IMR-90 (cell line): ENCODE data around the gene MKNK2. TPM values are rescaled to one million over a fixed set of nuclear protein-coding genes. Genes with fewer than 3 reads are reported as not detected.
A peak's percentile ranks its signal among the peaks of the same experiment; 100 is the strongest.

Experiments used
- ATAC-seq: fragments of 200-7000 bp; cut with Tn5 transposase; 2 replicates; pipeline ENCODE4 v1.9.1; 2020; ENCODE audit warnings: low read depth, mild to moderate bottlenecking, moderate library complexity
- BruUV-seq: library from RNA; stranded (reverse); fragments of 400-500 nt; replicated peaks from 2 replicates; lab custom pipeline; 2021; lab: Mats Ljungman, UMichigan
- CTCF ChIA-PET: fragments of 300-600 bp; formaldehyde crosslinking; extraction: SDS; loops from one replicate; lab custom pipeline; 2021; ENCODE audit warnings: antibody characterized with exemption; lab: Yijun Ruan, JAX
- POLR2A ChIA-PET: fragments of 300-600 bp; sonication (Branson Sonifier 250); formaldehyde crosslinking; loops from one replicate; lab custom pipeline; 2022; ENCODE audit warnings: antibody characterized with exemption; ENCODE audit not compliant: unreplicated experiment; lab: Charles Lee
- DNase-seq: peaks from one replicate; pipeline ENCODE4 v3.0.0; 2013
- H2AFZ ChIP-seq: replicated peaks from 2 replicates; pipeline ENCODE3; 2013; ENCODE audit warnings: low read length, mild to moderate bottlenecking; ENCODE audit not compliant: poor library complexity
- H2AK5ac ChIP-seq: 2 replicates; pipeline ENCODE4 v1.6.1; 2013; ENCODE audit warnings: low read depth, low read length, inconsistent platforms
- H2AK9ac ChIP-seq: replicated peaks from 2 replicates; pipeline ENCODE3; 2013; ENCODE audit warnings: mild to moderate bottlenecking, low read depth, low read length, moderate library complexity; ENCODE audit not compliant: poor library complexity
- H2BK120ac ChIP-seq: 2 replicates; pipeline ENCODE4 v1.6.1; 2013; ENCODE audit warnings: low read depth, low read length, inconsistent platforms
- H2BK15ac ChIP-seq: 3 replicates; pipeline ENCODE4 v1.6.1; 2013; ENCODE audit warnings: low read depth, low read length, inconsistent platforms
- H2BK20ac ChIP-seq: 2 replicates; pipeline ENCODE4 v1.6.1; 2013; ENCODE audit warnings: low read depth, mild to moderate bottlenecking, inconsistent platforms, low read length, moderate library complexity
- H2BK5ac ChIP-seq: 2 replicates; pipeline ENCODE4 v1.6.1; 2013; ENCODE audit warnings: mild to moderate bottlenecking, low read depth, low read length, inconsistent platforms; ENCODE audit not compliant: poor library complexity, severe bottlenecking
- H3K14ac ChIP-seq: replicated peaks from 2 replicates; pipeline ENCODE4 v1.6.1; 2013; ENCODE audit warnings: low read depth, low read length, inconsistent platforms
- H3K18ac ChIP-seq: 2 replicates; pipeline ENCODE4 v1.6.1; 2013; ENCODE audit warnings: low read depth, low read length, control low read depth
- H3K23ac ChIP-seq: 2 replicates; pipeline ENCODE4 v1.6.1; 2013; ENCODE audit warnings: low read depth, low read length, inconsistent platforms
- H3K27ac ChIP-seq: 2 replicates; pipeline ENCODE4 v1.5.1; 2013; ENCODE audit warnings: mild to moderate bottlenecking, control low read depth, low read length; ENCODE audit not compliant: insufficient read depth
- H3K27me3 ChIP-seq: 2 replicates; pipeline ENCODE4 v1.6.1; 2013; ENCODE audit warnings: low read length; ENCODE audit not compliant: control insufficient read depth, insufficient read depth
- H3K36me3 ChIP-seq: 2 replicates; pipeline ENCODE4 v1.6.1; 2013; ENCODE audit warnings: low read length, mixed read lengths; ENCODE audit not compliant: control insufficient read depth, insufficient read depth
- H3K4ac ChIP-seq: 2 replicates; pipeline ENCODE4 v1.6.1; 2013; ENCODE audit warnings: low read depth, low read length, inconsistent platforms
- H3K4me1 ChIP-seq: 2 replicates; pipeline ENCODE4 v1.6.1; 2013; ENCODE audit warnings: low read length, mixed read lengths; ENCODE audit not compliant: control insufficient read depth, insufficient read depth
- H3K4me2 ChIP-seq: 2 replicates; pipeline ENCODE4 v1.6.1; 2013; ENCODE audit warnings: low read depth, mild to moderate bottlenecking, control low read depth, low read length, moderate library complexity
- H3K4me3 ChIP-seq: 2 replicates; pipeline ENCODE4 v1.5.1; 2013; ENCODE audit warnings: low read depth, mild to moderate bottlenecking, control low read depth, low read length, moderate library complexity; ENCODE audit not compliant: insufficient read depth
- H3K56ac ChIP-seq: 2 replicates; pipeline ENCODE4 v1.6.1; 2013; ENCODE audit warnings: low read length, inconsistent platforms; ENCODE audit not compliant: insufficient read depth; ENCODE audit errors: extremely low read depth
- H3K79me1 ChIP-seq, 2 experiments: 2 replicates each; pipeline ENCODE4 v1.6.1; 2013; ENCODE audit warnings: low read length in 2 of 2, inconsistent platforms in 1 of 2, low read depth in 1 of 2
- H3K9ac ChIP-seq: 2 replicates; pipeline ENCODE4 v1.6.1; 2013; ENCODE audit warnings: low read depth, low read length, control low read depth
- H3K9me1 ChIP-seq: 2 replicates; pipeline ENCODE4 v1.6.1; 2013; ENCODE audit warnings: low read length, inconsistent platforms; ENCODE audit not compliant: insufficient read depth
- H3K9me3 ChIP-seq: 2 replicates; pipeline ENCODE4 v1.6.1; 2013; ENCODE audit warnings: low read length; ENCODE audit not compliant: control insufficient read depth, insufficient read depth
- H4K20me1 ChIP-seq: 2 replicates; pipeline ENCODE4 v1.6.1; 2013; ENCODE audit warnings: low read length, inconsistent platforms; ENCODE audit not compliant: insufficient read depth
- H4K5ac ChIP-seq: 2 replicates; pipeline ENCODE4 v1.6.1; 2013; ENCODE audit warnings: mild to moderate bottlenecking, low read depth, low read length, control low read depth
- H4K8ac ChIP-seq, 2 experiments: 2 replicates each; pipeline ENCODE4 v1.6.1; 2013; ENCODE audit warnings: low read depth in 2 of 2, low read length in 2 of 2, control low read depth in 1 of 2, inconsistent platforms in 1 of 2
- H4K91ac ChIP-seq: 2 replicates; pipeline ENCODE4 v1.6.1; 2013; ENCODE audit warnings: low read depth, low read length, inconsistent platforms; ENCODE audit not compliant: insufficient read depth
- BHLHE40 ChIP-seq: fragments of 150-350 bp; IDR thresholded peaks from 2 replicates; pipeline ENCODE4 v1.6.1; 2016; ENCODE audit warnings: mild to moderate bottlenecking, low read depth, low read length
- CEBPB ChIP-seq: IDR thresholded peaks from 2 replicates; pipeline ENCODE4 v1.6.1; 2012; ENCODE audit warnings: low read depth, low read length, improper control_type of control experiment
- CHD1 ChIP-seq: IDR thresholded peaks from 2 replicates; pipeline ENCODE4 v1.6.1; 2012; ENCODE audit warnings: low read depth, low read length, improper control_type of control experiment
- FOS ChIP-seq: fragments of 150-350 bp; IDR thresholded peaks from 2 replicates; pipeline ENCODE4 v1.6.1; 2016; ENCODE audit warnings: low read depth, low read length
- MAZ ChIP-seq: IDR thresholded peaks from 2 replicates; pipeline ENCODE4 v1.6.1; 2012; ENCODE audit warnings: low read depth, mild to moderate bottlenecking, low read length, improper control_type of control experiment, moderate library complexity, borderline replicate concordance
- POLR2A ChIP-seq: IDR thresholded peaks from 2 replicates; pipeline ENCODE4 v1.6.1; 2012; ENCODE audit warnings: mild to moderate bottlenecking, low read depth, low read length
- RCOR1 ChIP-seq: IDR thresholded peaks from 2 replicates; pipeline ENCODE4 v1.6.1; 2012; ENCODE audit warnings: mild to moderate bottlenecking, low read length, improper control_type of control experiment; ENCODE audit not compliant: insufficient replicate concordance
- RFX5 ChIP-seq: IDR thresholded peaks from 2 replicates; pipeline ENCODE4 v1.8.0; 2012; ENCODE audit warnings: low read depth, mild to moderate bottlenecking, low read length, moderate library complexity
- SMC3 ChIP-seq: fragments of 150-350 bp; IDR thresholded peaks from 2 replicates; pipeline ENCODE4 v1.6.1; 2016; ENCODE audit warnings: low read depth, mild to moderate bottlenecking, antibody characterized with exemption, low read length, moderate library complexity
- WGBS, 2 experiments: methylation state at CpG; one replicate each; pipeline versions ENCODE4 v1.1.5 to v1.1.7; 2013; ENCODE audit warnings: missing lambda C conversion rate in 2 of 2; ENCODE audit not compliant: insufficient read length in 1 of 2; ENCODE audit errors: extremely low coverage in 2 of 2; 5-methylcytosine and 5-hydroxymethylcytosine counted together
- dilution Hi-C: fragments of 300-500 bp; cut with HindIII; formaldehyde crosslinking; loops from one replicate; pipeline ENCODE4 v1.14.3; 2018; ENCODE audit warnings: low sequenced_read_pairs; ENCODE audit not compliant: unreplicated experiment
- in situ Hi-C: fragments of 300-500 bp; cut with MboI; formaldehyde crosslinking; loops from 3 replicates; pipeline ENCODE4 v1.14.3; 2019; ENCODE audit warnings: low sequenced_read_pairs, inconsistent platforms, mixed read lengths
- intact Hi-C: fragments of 100-400 bp; cut with micrococcal nuclease; formaldehyde crosslinking; loops from 2 replicates; pipeline ENCODE4 v1.10.0; 2022
- polyA plus RNA-seq, 3 experiments: library from polyadenylated mRNA; depleted of rRNA; stranded (reverse); fragments of >200 nt; gene quantifications; 2 replicates each; pipeline ENCODE4 v1.2.3, GENCODE V29; 2012; ENCODE audit warnings: low replicate concordance in 1 of 3
- total RNA-seq: library from RNA; depleted of rRNA; stranded (reverse); fragments of >200 nt; gene quantifications from 2 replicates; pipeline ENCODE4 v1.2.3, GENCODE V29; 2012
- TF ChIP-seq, protein P1 (sequence below): fragments of 150-350 bp; IDR thresholded peaks from 2 replicates; pipeline ENCODE4 v1.6.1; 2017; ENCODE audit warnings: mild to moderate bottlenecking, antibody characterized with exemption, low read length, low read depth

The MKNK2 gene
- total and polyA plus RNA-seq, 2 of the 4 experiments (the other 2 are of a cell fraction), result 21.9 to 31.8 TPM

- Histone ChIP-seq H4K20me1 (peaks cover 31% of the 10 kb centered on the region), H3K4me3 (no peak overlapping the region), H3K9me3 (no peaks in the 10 kb centered on the region), H3K18ac (no peak overlapping the region), H2BK5ac (no peak overlapping the region), H3K14ac (no peak overlapping the region), H2AK9ac (no peak overlapping the region), H2BK20ac (no peak overlapping the region), H2AK5ac (no peak overlapping the region), H3K4me2 (no peak overlapping the region), H3K9me1 (peaks cover 8% of the 10 kb centered on the region), H2BK120ac (no peak overlapping the region), H3K27me3 (no peaks in the 10 kb centered on the region), H3K9ac (no peak overlapping the region), H3K4ac (no peak overlapping the region), H3K56ac (no peak overlapping the region), H4K5ac (no peak overlapping the region), H2BK15ac (no peak overlapping the region), H4K91ac (no peak overlapping the region), H3K23ac (no peak overlapping the region), H4K8ac (no peak overlapping the region), H2AFZ (peak overlapping the region; percentile 48), H3K4me1 (peaks cover 6% of the 10 kb centered on the region), H3K27ac (no peak overlapping the region), H3K36me3 (peaks cover 34% of the 10 kb centered on the region), H3K79me1 (peaks cover 12 to 40% of the 10 kb centered on the region in 2 experiments)
- BruUV-seq, result no TSS peak
- dilution Hi-C loops (no loop called here), intact Hi-C loops (no loop called here), in situ Hi-C loops (no loop called here)
- no peak for TF ChIP-seq FOS
- no peak for TF ChIP-seq CHD1
- no peak for TF ChIP-seq RFX5
- TF ChIP-seq RCOR1, result no peak
- TF ChIP-seq BHLHE40, result no peak
- no peak for TF ChIP-seq SMC3
- TF ChIP-seq, protein P1, sequence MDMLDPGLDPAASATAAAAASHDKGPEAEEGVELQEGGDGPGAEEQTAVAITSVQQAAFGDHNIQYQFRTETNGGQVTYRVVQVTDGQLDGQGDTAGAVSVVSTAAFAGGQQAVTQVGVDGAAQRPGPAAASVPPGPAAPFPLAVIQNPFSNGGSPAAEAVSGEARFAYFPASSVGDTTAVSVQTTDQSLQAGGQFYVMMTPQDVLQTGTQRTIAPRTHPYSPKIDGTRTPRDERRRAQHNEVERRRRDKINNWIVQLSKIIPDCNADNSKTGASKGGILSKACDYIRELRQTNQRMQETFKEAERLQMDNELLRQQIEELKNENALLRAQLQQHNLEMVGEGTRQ, result no peak
- TF ChIP-seq POLR2A, result no peak
- no peak for TF ChIP-seq MAZ
- no peak for TF ChIP-seq CEBPB
- POLR2A ChIA-PET, result no interaction called here
- no peak for ATAC-seq
- CTCF ChIA-PET, result no interaction called here
- DNase-seq, result no peak
- 77% methylated on average over 22 of the region's 23 CpGs; no CpG with 5 or more reads in 1 of the 2 experiments for WGBS, 2 experiments
Measured at GRCh38 chr19:2097886-2098327, 46.9 kb upstream of the MKNK2 start.
